ENCODE results near the gene WWOX. TPM values are rescaled to one million over a fixed set of nuclear protein-coding genes. Genes with fewer than 3 reads are reported as not detected.

Gene WWOX
- total and polyA plus RNA-seq, 2 of the 8 experiments (the other 6 are each of a cell fraction or from before 2014, with no cell fraction given), result 5.4 to 16.7 TPM

- TF ChIP-seq E2F6 (IDR thresholded peaks at IDR 0.05) (no peak), KDM4A (IDR thresholded peaks at IDR 0.05; ENCODE audit: low read depth, low read length, severe bottlenecking) (no peak)
Observed at GRCh38 chr16:78882751-78883150, 783.3 kb downstream of the WWOX start (continued).

Measured in H1 (cell line).